Panc1 (cell line): ENCODE data around the gene LEMD2. TPM values are rescaled to one million over a fixed set of nuclear protein-coding genes. Genes with fewer than 3 reads are reported as not detected.

Experiments
- ATAC-seq: fragments of 200-7000 bp; cut with Tn5 transposase; 2 replicates; pipeline ENCODE4 v1.9.1; 2020; ENCODE audit warnings: mild to moderate bottlenecking, moderate library complexity
- BruUV-seq: library from RNA; stranded (reverse); fragments of 400-500 nt; replicated peaks from 2 replicates; lab custom pipeline; 2021; lab: Mats Ljungman, UMichigan
- CTCF ChIA-PET: fragments of 300-600 bp; sonication (Branson Sonifier 250); formaldehyde crosslinking; loops from one replicate; lab custom pipeline; 2022; ENCODE audit warnings: antibody characterized with exemption; lab: Charles Lee
- POLR2A ChIA-PET: fragments of 300-600 bp; sonication (Branson Sonifier 250); formaldehyde crosslinking; loops from one replicate; lab custom pipeline; 2022; ENCODE audit warnings: antibody characterized with exemption; lab: Charles Lee
- DNase-seq: peaks from one replicate; pipeline ENCODE4 v3.0.0-alpha.2; 2010; ENCODE audit warnings: low read depth, low spot score
- H3K27ac ChIP-seq: 2 replicates; pipeline ENCODE4 v1.5.1; 2011; ENCODE audit warnings: mild to moderate bottlenecking, low read length, inconsistent platforms
- H3K27me3 ChIP-seq: fragments of 200-500 bp; sonication (Bioruptor generic); 2 replicates; pipeline ENCODE4 v1.6.0; 2014; ENCODE audit warnings: low read length, inconsistent platforms; ENCODE audit not compliant: control insufficient read depth, insufficient read depth
- H3K36me3 ChIP-seq: fragments of 200-500 bp; sonication (Bioruptor generic); 2 replicates; pipeline ENCODE4 v1.5.1; 2014; ENCODE audit warnings: inconsistent platforms, mild to moderate bottlenecking, low read length, moderate library complexity; ENCODE audit not compliant: control insufficient read depth, insufficient read depth
- H3K4me1 ChIP-seq: 2 replicates; pipeline ENCODE4 v1.5.1; 2011; ENCODE audit warnings: inconsistent platforms, mild to moderate bottlenecking, low read length, moderate library complexity; ENCODE audit not compliant: control insufficient read depth, insufficient read depth
- H3K4me3 ChIP-seq, 2 experiments: 2 replicates each; pipeline ENCODE4 v1.5.1; 2011 to 2012; ENCODE audit warnings: low read depth in 2 of 2, low read length in 2 of 2, mild to moderate bottlenecking in 2 of 2, inconsistent platforms in 1 of 2, moderate library complexity in 1 of 2
- H3K9me3 ChIP-seq: fragments of 200-500 bp; sonication (Bioruptor generic); 2 replicates; pipeline ENCODE4 v1.5.1; 2014; ENCODE audit warnings: low read depth, mild to moderate bottlenecking, inconsistent platforms, low read length, moderate library complexity; ENCODE audit not compliant: control insufficient read depth, insufficient read depth
- CTCF ChIP-seq: fragments of 450-650 bp; IDR thresholded peaks from 2 replicates; pipeline ENCODE4 v1.5.1; 2017; ENCODE audit warnings: mild to moderate bottlenecking
- POLR2AphosphoS5 ChIP-seq: IDR thresholded peaks from 2 replicates; pipeline ENCODE4 v1.6.1; 2012; ENCODE audit warnings: mild to moderate bottlenecking, low read depth, low read length, moderate library complexity
- REST ChIP-seq, 2 experiments: IDR thresholded peaks; 2 replicates each; pipeline ENCODE4 v1.6.1; 2011 to 2012; ENCODE audit warnings: low read depth in 2 of 2, control low read depth in 1 of 2, low read length in 1 of 2, mild to moderate bottlenecking in 1 of 2, moderate library complexity in 1 of 2; ENCODE audit not compliant: insufficient read depth in 1 of 2
- SIN3A ChIP-seq: IDR thresholded peaks from 2 replicates; pipeline ENCODE4 v1.6.1; 2012; ENCODE audit warnings: low read depth, mild to moderate bottlenecking, low read length, moderate library complexity, borderline replicate concordance; ENCODE audit not compliant: insufficient read depth
- TCF7L2 ChIP-seq: IDR thresholded peaks from 2 replicates; pipeline ENCODE4 v1.6.1; 2011; ENCODE audit warnings: mild to moderate bottlenecking, low read depth, low read length, inconsistent platforms
- in situ Hi-C: cut with HindIII; loops from 2 replicates; pipeline ENCODE4 v1.10.0; 2016; ENCODE audit warnings: low sequenced_read_pairs, low pct_unique_long_range_greater_than_20kb
- intact Hi-C: fragments of 100-400 bp; cut with micrococcal nuclease; formaldehyde crosslinking; loops from one replicate; pipeline ENCODE4 v1.10.0; 2022; ENCODE audit not compliant: unreplicated experiment
- total RNA-seq: library from RNA; stranded (reverse); gene quantifications from one replicate; pipeline ENCODE4 v1.2.1, GENCODE V29; 2021; ENCODE audit not compliant: unreplicated experiment

LEMD2 gene
- total RNA-seq, 1 experiment from 2014 or later: 89.8 TPM

- no peaks in the 10 kb centered on the region for H3K27me3 ChIP-seq
- peaks cover 40% of the 10 kb centered on the region for H3K4me1 ChIP-seq
- H3K27ac ChIP-seq: no peak overlapping the region; the same call in 1 of the 2 replicates
- H3K36me3 ChIP-seq: peaks cover 30% of the 10 kb centered on the region
- no peak for TF ChIP-seq CTCF
- no peak for TF ChIP-seq REST (IDR thresholded peaks at IDR 0.05; ENCODE audit: insufficient read depth in 1 of 2, low read depth in 2 of 2, low read length in 1 of 2)
- no peak for TF ChIP-seq POLR2AphosphoS5
- TF ChIP-seq TCF7L2: no peak
- no peak for TF ChIP-seq SIN3A
- CTCF ChIA-PET: interaction anchor here (0.6 to 1.7 kb wide), 2 partner anchors 14 to 61 kb away, joined by 3 to 5 read pairs; no protein-coding TSS in a partner anchor
- no peak for DNase-seq
- no peak for ATAC-seq
- in situ Hi-C loops (no loop called here), intact Hi-C loops (no loop called here)
- no TSS peak for BruUV-seq
- H3K9me3 ChIP-seq: no peaks in the 10 kb centered on the region
- POLR2A ChIA-PET: no interaction called here
- no peak overlapping the region for H3K4me3 ChIP-seq
Observed at GRCh38 chr6:33778444-33779121, 10.3 kb downstream of the LEMD2 start.

GRCh38 chr6:33777398-33778388, 11.2 kb downstream of the LEMD2 start:
- Histone ChIP-seq H3K27me3 (no peaks in the 10 kb centered on the region), H3K36me3 (peaks cover 22% of the 10 kb centered on the region), H3K4me1 (peaks cover 38% of the 10 kb centered on the region), H3K4me3 (no peak overlapping the region), H3K27ac (no peak overlapping the region), H3K9me3 (no peaks in the 10 kb centered on the region)
- in situ Hi-C loops (no loop called here), intact Hi-C loops (no loop called here)
- ChIA-PET POLR2A (no interaction called here), CTCF (no interaction called here)
- no peak for ATAC-seq
- TF ChIP-seq REST (IDR thresholded peaks at IDR 0.05; ENCODE audit: insufficient read depth in 1 of 2, low read depth in 2 of 2, low read length in 1 of 2) (no peak), TCF7L2 (no peak), SIN3A (no peak), POLR2AphosphoS5 (no peak), CTCF (no peak)
- BruUV-seq: no TSS peak
- DNase-seq: no peak
